ENCODE data around the gene FOXM1.

- TF ChIP-seq CTCF (IDR thresholded peaks at IDR 0.05) = no peak
- TF ChIP-seq POLR2A (IDR thresholded peaks at IDR 0.05) = no peak
Observed at GRCh38 chr12:2857576-2857975, 19.4 kb downstream of the FOXM1 start.

All from esophagus squamous epithelium (tissue), 4 donors.